Amniotic stem cell (primary cell): ENCODE results near the gene CFAP77.

ENCODE experiments used
- DNase-seq: peaks from one replicate; lab custom pipeline; 2025; lab: John Stamatoyannopoulos, UW

Gene CFAP77

GRCh38 chr9:132582786-132583583 lies 173.0 kb downstream of the CFAP77 start:
- DNase-seq, result no peak

GRCh38 chr9:132583584-132584304 lies 173.7 kb downstream of the CFAP77 start:
- no peak for DNase-seq

- DNase-seq, result no peak
Observed at GRCh38 chr9:132584601-132585560, 174.9 kb downstream of the CFAP77 start.

- no peak for DNase-seq
Observed at GRCh38 chr9:132585954-132586829, 176.2 kb downstream of the CFAP77 start.

- no peak for DNase-seq
Observed at GRCh38 chr9:132586830-132587591, 177.0 kb downstream of the CFAP77 start.

- no peak for DNase-seq
Observed at GRCh38 chr9:132587592-132587955, 177.6 kb downstream of the CFAP77 start.

DNA sequence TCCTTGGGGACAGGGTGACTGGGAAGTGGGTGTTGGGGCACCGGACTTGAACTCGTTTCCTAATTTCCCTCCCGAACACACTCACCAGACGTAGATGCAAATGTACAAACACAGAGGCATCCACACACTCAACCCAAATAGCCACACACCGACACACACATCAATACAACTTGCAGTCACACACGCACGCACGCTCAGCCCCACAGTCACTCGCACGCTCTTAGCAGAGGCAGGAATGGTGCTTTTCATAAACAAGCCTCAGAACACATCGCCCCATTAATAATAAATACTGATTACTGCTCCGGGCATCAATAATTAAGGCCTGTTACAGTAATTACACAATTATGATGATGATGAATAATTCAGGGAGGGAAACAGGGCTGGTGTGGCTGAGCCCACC lies 178.1 kb downstream of the CFAP77 start:
- no peak for DNase-seq

DNA sequence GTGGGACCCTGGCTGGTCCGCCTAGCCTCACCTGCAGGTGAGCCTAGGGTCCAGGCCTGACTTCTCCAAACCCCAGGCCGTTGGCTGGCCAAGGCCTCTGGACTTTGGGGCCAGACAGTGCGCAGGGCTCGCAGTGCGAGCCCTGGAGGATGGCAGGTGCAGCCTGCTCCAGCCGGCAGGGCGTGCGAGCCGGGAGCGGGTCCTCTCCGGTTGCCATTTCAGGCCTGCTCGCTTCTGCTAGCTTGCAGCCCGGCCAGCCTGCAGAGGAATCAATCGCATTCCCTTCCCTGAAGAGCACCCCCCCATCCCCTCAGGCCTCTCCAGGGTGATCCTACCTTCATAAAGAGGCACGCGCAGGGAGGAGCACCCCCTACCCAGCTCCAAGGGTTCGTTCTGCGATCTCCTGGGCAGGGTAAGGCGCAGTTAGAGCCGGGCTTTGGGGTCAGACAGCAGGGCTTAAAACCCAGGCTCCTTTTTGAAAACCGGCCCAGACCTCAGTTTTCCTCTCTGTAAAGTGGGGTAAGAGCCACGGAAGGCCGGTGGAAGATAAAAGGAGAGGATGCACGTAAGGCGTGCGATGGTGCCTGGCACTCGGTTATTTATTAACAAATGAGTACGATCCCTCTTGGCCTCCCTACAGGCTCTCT lies 178.6 kb downstream of the CFAP77 start:
- DNase-seq, result no peak

DNA sequence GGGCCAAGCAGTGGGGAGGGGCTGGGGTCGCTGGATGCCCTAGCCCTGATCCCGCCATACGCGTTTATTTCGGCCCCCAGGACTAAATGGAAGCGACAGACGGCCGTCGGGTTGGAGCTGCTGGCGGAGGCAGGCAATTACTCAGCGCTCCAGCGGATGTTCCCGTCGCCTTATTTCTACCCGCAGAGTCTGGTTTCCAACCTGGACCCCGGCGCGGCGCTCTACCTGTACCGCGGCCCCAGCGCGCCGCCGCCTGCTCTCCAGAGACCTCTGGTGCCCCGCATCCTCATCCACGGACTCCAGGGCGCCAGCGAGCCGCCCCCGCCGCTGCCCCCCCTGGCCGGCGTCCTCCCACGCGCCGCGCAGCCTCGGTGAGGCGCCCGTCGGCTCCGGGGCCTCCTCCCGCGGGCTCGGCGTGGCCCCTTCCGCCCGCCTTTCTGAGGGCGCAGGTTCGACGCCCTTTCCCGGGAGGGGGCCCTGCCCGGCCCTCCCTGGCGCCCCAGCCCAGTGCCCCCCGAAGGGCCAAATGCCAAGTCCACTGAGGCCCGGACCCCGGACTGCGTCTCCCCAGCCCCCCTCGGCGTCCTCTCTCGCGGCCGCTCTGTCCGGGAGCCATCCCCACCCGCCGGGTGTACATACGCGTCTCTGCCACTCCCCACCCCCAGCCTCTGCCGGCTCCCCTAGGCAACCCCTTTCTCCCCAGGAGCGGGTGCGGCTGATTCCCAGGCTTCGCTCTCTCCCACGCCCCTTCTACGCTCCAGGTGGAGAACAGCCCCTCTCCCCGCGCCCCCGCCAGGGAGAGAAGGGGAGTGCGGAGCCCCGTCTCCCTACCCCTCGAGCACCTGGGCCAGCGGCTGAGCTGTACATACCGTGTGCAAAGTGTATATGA lies 179.4 kb downstream of the CFAP77 start:
- DNase-seq, result no peak

GRCh38 chr9:132590037-132590317 lies 180.0 kb downstream of the CFAP77 start:
- DNase-seq, result no peak

- no peak for DNase-seq
Observed at GRCh38 chr9:132590318-132591182, 180.5 kb downstream of the CFAP77 start.

GRCh38 chr9:132591244-132591643 lies 181.2 kb downstream of the CFAP77 start:
- DNase-seq, result no peak

- no peak for DNase-seq
Observed at GRCh38 chr9:132591751-132592314, 181.8 kb downstream of the CFAP77 start.

- no peak for DNase-seq
Observed at GRCh38 chr9:132592451-132592850, 182.4 kb downstream of the CFAP77 start.

DNA sequence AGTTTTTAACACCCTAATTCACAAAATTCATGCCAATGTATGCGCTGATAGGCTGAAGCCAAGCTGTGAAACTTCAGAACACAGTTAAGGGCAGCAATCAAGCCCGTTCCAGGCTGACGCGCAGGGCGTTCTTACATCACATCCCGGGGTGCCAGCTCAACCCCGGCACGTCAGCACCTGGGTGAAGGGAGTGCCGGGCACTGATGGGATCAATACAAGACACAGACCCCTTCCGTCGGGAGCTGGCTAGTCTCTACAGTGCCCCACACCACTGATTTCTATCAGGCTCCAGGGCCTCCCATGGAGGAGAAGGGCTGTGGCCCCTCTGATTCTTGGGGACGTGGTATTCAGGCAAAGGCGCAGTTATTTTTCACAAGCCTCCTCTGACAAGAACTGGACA lies 184.4 kb downstream of the CFAP77 start:
- no peak for DNase-seq

DNA sequence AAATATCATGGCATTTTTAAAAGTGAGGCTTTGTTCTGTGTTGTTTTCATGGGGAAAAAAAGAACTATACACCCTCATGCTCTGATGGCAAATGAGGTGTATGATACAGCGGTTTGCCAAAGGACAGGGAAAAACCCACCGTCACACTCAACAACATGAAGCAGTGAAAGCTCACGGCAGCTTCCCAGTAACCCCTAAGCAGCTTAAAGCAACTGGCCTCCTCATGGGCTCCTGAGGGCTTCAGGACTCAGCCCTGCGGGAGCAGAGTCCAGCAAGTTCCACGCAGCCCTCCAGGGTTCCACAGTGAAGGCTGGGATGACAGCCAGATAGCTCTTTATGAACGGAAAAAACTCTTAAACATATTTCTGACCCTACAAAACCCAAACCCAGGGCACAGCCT lies 185.3 kb downstream of the CFAP77 start:
- no peak for DNase-seq

GRCh38 chr9:132596200-132596599 lies 186.2 kb downstream of the CFAP77 start:
- no peak for DNase-seq
